DND-41 (cell line): ENCODE data around the gene ARX.

Experiments used
- ATAC-seq: fragments of 200-7000 bp; cut with Tn5 transposase; 3 replicates; pipeline ENCODE4 v1.9.1; 2021; ENCODE audit warnings: low read depth; ENCODE audit not compliant: insufficient read depth
- DNase-seq: peaks from one replicate; pipeline ENCODE4 v3.0.0-alpha.2; 2020
- H2AFZ ChIP-seq: 2 replicates; pipeline ENCODE4 v1.6.0; 2012; ENCODE audit warnings: low read depth, low read length
- H3K27ac ChIP-seq: 2 replicates; pipeline ENCODE4 v1.5.1; 2012; ENCODE audit warnings: low read length, inconsistent platforms
- H3K27me3 ChIP-seq: fragments of 200-600 bp; sonication (generic); 2 replicates; pipeline ENCODE4 v1.6.0; 2012; ENCODE audit warnings: low read length, mild to moderate bottlenecking, inconsistent platforms; ENCODE audit not compliant: insufficient read depth, poor library complexity
- H3K36me3 ChIP-seq: 2 replicates; pipeline ENCODE4 v1.5.1; 2012; ENCODE audit warnings: low read length, inconsistent platforms; ENCODE audit not compliant: insufficient read depth
- H3K4me1 ChIP-seq: 2 replicates; pipeline ENCODE4 v1.5.1; 2012; ENCODE audit warnings: mild to moderate bottlenecking, low read length; ENCODE audit not compliant: insufficient read depth
- H3K4me2 ChIP-seq: 2 replicates; pipeline ENCODE4 v1.6.0; 2012; ENCODE audit warnings: mild to moderate bottlenecking, moderate library complexity, low read length, inconsistent platforms; ENCODE audit not compliant: insufficient read depth
- H3K4me3 ChIP-seq, 2 experiments: fragments of 200-600 bp in 1 of 2; shearing (Covaris generic) in 1 of 2; 2 replicates each; pipeline ENCODE4 v1.5.1; 2012 to 2016; ENCODE audit warnings: inconsistent platforms in 2 of 2, low read length in 2 of 2, mild to moderate bottlenecking in 2 of 2, low read depth in 1 of 2, moderate library complexity in 1 of 2
- H3K79me2 ChIP-seq: 2 replicates; pipeline ENCODE4 v1.6.0; 2012; ENCODE audit warnings: low read length, inconsistent platforms; ENCODE audit not compliant: insufficient read depth
- H3K9ac ChIP-seq: 2 replicates; pipeline ENCODE4 v1.6.0; 2012; ENCODE audit warnings: low read depth, mild to moderate bottlenecking, inconsistent platforms, low read length, moderate library complexity
- H3K9me3 ChIP-seq: 2 replicates; pipeline ENCODE4 v1.5.1; 2012; ENCODE audit warnings: low read length, moderate library complexity, mild to moderate bottlenecking, inconsistent platforms; ENCODE audit not compliant: insufficient read depth, severe bottlenecking
- H4K20me1 ChIP-seq: 2 replicates; pipeline ENCODE4 v1.6.0; 2012; ENCODE audit warnings: low read length; ENCODE audit not compliant: insufficient read depth
- EZH2 ChIP-seq: IDR thresholded peaks from 3 replicates; pipeline ENCODE4 v1.6.1; 2012; ENCODE audit warnings: borderline replicate concordance, low read depth, mild to moderate bottlenecking, moderate library complexity, low read length, inconsistent platforms; ENCODE audit not compliant: severe bottlenecking
- TF ChIP-seq, protein P1 (sequence below): IDR thresholded peaks from 2 replicates; pipeline ENCODE4 v1.5.1; 2012; ENCODE audit warnings: borderline replicate concordance, low read length, moderate library complexity, mild to moderate bottlenecking; ENCODE audit not compliant: poor library complexity, severe bottlenecking; ENCODE audit errors: extremely low read depth

ARX gene

DNA sequence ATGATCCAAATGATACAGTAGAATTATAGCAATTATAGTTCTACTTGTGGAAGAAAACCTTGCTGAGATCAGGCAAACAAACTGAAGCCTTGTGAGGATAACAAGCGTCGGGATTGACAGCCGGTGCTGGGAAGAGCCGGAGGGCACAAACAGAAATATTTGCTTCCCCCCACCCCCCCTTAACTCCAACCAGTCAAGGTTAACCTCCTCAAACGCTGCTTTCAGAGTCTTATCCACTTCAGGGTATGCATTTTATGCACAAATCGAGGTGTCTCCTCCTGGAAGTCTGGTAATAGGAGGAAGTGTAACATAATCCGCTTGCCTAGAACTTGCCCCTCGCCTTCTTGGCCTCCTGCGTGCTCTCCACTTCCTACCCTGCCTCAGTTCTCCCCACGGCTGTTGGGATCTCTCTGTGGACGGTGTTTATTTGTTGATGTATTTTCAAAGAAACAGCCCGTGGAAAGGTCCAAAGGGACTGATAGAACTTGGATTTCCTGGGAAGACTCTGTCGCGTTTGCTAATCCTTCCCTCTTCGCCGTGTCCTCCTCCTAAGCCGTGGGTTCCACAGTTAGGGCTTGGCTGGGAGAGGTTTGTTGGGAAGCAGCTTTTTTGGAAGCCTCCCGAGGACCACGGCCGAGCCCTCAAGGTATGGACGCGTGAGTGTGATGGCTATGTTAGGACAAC lies 4.1 kb upstream of the ARX start:
- Histone ChIP-seq H3K9me3 (no peaks in the 10 kb centered on the region), H2AFZ (no peak overlapping the region), H3K4me3 (no peak overlapping the region), H3K79me2 (no peaks in the 10 kb centered on the region), H3K27me3 (peaks cover 5% of the 10 kb centered on the region), H3K9ac (no peak overlapping the region), H3K4me2 (no peak overlapping the region), H3K4me1 (no peaks in the 10 kb centered on the region), H4K20me1 (no peaks in the 10 kb centered on the region), H3K27ac (no peak overlapping the region), H3K36me3 (no peaks in the 10 kb centered on the region)
- ATAC-seq: no peak
- no peak for DNase-seq
- TF ChIP-seq, protein P1, sequence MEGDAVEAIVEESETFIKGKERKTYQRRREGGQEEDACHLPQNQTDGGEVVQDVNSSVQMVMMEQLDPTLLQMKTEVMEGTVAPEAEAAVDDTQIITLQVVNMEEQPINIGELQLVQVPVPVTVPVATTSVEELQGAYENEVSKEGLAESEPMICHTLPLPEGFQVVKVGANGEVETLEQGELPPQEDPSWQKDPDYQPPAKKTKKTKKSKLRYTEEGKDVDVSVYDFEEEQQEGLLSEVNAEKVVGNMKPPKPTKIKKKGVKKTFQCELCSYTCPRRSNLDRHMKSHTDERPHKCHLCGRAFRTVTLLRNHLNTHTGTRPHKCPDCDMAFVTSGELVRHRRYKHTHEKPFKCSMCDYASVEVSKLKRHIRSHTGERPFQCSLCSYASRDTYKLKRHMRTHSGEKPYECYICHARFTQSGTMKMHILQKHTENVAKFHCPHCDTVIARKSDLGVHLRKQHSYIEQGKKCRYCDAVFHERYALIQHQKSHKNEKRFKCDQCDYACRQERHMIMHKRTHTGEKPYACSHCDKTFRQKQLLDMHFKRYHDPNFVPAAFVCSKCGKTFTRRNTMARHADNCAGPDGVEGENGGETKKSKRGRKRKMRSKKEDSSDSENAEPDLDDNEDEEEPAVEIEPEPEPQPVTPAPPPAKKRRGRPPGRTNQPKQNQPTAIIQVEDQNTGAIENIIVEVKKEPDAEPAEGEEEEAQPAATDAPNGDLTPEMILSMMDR: no peak
- no peak for TF ChIP-seq EZH2

DNA sequence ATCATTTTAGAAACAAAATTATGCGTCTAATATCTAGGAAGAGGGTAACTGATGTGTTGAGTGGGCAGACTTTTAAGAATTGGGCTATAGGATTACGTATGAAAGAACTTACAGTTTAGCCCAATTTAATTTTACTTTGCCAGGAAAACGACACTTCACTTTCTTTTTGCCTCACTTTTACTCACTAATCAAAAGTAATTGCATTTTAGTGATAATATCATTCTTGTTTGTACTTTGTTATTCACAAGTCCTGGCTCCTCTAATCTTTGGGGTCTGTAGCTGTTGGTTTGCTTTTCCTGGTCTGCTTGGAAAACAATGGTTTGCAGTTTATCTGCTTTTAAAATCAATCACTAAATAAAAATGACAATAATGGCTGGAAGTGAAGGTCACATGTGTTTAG lies 2.9 kb upstream of the ARX start:
- Histone ChIP-seq H3K27me3 (peaks cover 5% of the 10 kb centered on the region), H3K4me3 (no peak overlapping the region), H3K4me2 (no peak overlapping the region), H3K9ac (no peak overlapping the region), H4K20me1 (no peaks in the 10 kb centered on the region), H2AFZ (no peak overlapping the region), H3K4me1 (no peaks in the 10 kb centered on the region), H3K36me3 (no peaks in the 10 kb centered on the region), H3K27ac (no peak overlapping the region), H3K79me2 (no peaks in the 10 kb centered on the region), H3K9me3 (no peaks in the 10 kb centered on the region)
- TF ChIP-seq, protein P1: no peak
- no peak for TF ChIP-seq EZH2
- DNase-seq (no peak), ATAC-seq (no peak)

DNA sequence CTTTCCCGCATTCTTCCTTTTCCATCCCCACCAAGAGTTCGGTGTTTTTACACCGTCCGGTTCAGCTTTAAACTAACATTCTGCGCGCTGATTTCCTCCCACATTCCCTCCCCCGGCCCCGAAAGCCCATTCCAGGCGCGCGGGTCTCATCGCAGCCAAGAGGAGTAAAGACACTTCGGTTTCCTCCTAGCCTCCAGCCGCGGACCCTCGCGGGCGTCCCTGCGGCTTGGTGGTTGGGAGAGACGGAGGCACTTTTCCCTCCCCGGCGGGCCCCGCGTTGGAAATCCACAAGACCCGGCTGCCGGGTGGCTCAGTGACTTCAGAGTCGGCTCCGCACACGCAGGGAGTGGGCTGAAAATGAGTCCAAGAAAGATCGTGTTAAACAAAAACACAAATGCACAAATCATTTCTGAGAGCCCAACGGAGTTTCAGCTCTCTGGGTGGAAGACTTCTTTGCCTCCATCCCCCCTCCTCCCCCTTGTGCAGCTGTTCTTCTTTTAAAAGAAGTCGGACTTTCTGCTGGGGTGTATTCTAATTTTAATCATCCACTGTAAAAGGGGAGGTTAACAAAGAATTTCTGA lies 2.0 kb upstream of the ARX start:
- DNase-seq (peak; percentile 4), ATAC-seq (0 out of 3 replicates have a peak, but pooled peaks have one; percentile 19)
- Histone ChIP-seq H2AFZ (no peak overlapping the region), H3K27me3 (peaks cover 5% of the 10 kb centered on the region), H3K9me3 (no peaks in the 10 kb centered on the region), H3K79me2 (no peaks in the 10 kb centered on the region), H3K36me3 (no peaks in the 10 kb centered on the region), H3K27ac (no peak overlapping the region), H3K4me2 (no peak overlapping the region), H3K4me1 (no peaks in the 10 kb centered on the region), H3K9ac (no peak overlapping the region), H3K4me3 (no peak overlapping the region), H4K20me1 (no peaks in the 10 kb centered on the region)
- peak; percentile 47 for TF ChIP-seq EZH2
- TF ChIP-seq, protein P1: no peak
